Effector memory CD8-positive, alpha-beta T cell (primary cell): ENCODE results near the gene NMUR2.
A peak's percentile ranks its signal among the peaks of the same experiment; 100 is the strongest.

ENCODE experiments used
- ATAC-seq: fragments of 150-1000 bp; cut with Tn5 transposase; replicated peaks from 2 replicates; pipeline ENCODE4 v1.10.0; 2021; ENCODE audit warnings: mild to moderate bottlenecking, moderate library complexity
- DNase-seq, 3 experiments: peaks; one replicate each; pipeline ENCODE4 v3.0.0; 2021
- H3K27ac Mint-ChIP-seq, 2 donors: one replicate each; pipeline ENCODE4 v1.8.0; 2022; ENCODE audit warnings: mild to moderate bottlenecking in 2 of 2, mixed read lengths in 2 of 2, moderate library complexity in 2 of 2
- H3K27me3 Mint-ChIP-seq, 2 donors: one replicate each; pipeline ENCODE4 v1.8.0; 2022; ENCODE audit warnings: mixed read lengths in 2 of 2
- H3K36me3 Mint-ChIP-seq: one replicate; pipeline ENCODE4 v1.8.0; 2022; ENCODE audit warnings: mild to moderate bottlenecking, moderate library complexity, mixed read lengths; ENCODE audit not compliant: insufficient read depth
- H3K4me1 Mint-ChIP-seq, 2 donors: one replicate each; pipeline ENCODE4 v1.8.0; 2022; ENCODE audit warnings: low read depth in 2 of 2, mixed read lengths in 2 of 2
- H3K4me3 Mint-ChIP-seq, 2 donors: one replicate each; pipeline ENCODE4 v1.8.0; 2022; ENCODE audit warnings: mild to moderate bottlenecking in 2 of 2, mixed read lengths in 2 of 2, moderate library complexity in 2 of 2
- H3K9me3 Mint-ChIP-seq, 2 donors: one replicate each; pipeline ENCODE4 v1.8.0; 2022; ENCODE audit warnings: mixed read lengths in 2 of 2

The NMUR2 gene

DNA sequence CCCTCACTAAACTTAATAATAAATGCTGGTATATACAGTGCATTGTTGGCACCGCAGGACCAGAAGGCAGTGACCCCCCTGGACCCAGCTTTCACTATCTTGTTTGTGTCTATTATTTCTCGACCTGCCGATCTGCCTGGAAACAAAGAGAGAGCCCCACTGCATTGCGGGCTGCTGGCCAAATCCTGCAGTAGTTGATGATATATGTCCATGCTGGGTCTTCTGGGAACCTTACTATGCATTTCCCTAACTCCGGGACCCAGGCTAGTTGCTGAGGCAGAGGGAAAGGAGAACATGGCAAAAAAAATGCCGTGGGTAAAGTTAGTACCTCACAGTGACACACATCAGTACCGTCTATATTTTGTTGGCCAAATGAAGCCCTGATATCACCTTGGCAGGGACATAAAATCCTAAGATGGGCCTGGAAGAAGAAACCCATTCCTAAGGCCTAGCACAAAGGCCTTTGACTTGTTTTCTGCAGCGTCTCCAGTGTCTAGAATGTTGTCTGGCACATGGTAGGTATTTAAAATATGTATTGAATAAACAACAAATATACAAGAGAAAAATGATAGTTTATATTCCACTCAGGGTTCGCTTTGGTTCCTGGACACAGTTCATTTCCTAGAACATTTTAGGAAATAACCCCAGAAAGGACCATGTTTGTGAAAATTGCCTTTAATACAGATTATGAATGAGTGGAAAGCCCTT, 46.1 kb downstream of the NMUR2 start:
- H3K27ac Mint-ChIP-seq, result no peak overlapping the region
- peaks cover 10 to 37% of the 10 kb centered on the region in 2 donors for H3K27me3 Mint-ChIP-seq
- no peaks in the 10 kb centered on the region for H3K36me3 Mint-ChIP-seq
- H3K9me3 Mint-ChIP-seq, result no peaks in the 10 kb centered on the region
- H3K4me1 Mint-ChIP-seq, result no peaks in the 10 kb centered on the region
- no peak overlapping the region for H3K4me3 Mint-ChIP-seq
- ATAC-seq (no peak), DNase-seq (no peak)

DNA sequence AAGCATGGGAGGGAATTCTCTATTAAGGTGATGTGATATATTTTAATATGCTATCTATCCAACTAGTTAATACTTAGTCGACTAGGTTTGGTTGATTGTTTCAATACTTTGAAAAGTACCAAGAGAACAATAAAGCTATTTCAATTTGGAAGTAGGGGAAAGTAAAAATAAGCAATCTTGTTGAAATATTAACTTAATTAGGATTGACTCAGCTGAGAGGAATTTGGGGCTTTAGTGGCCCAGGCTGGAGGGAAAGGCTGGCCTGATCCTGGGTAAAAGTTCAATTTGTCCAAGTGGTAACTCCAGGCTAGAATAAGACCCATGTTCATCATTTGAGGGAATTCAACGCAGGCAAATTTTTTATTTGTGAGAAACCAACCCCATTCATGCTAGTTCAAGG, 48.6 kb downstream of the NMUR2 start:
- no peak for DNase-seq
- H3K27ac Mint-ChIP-seq, result no peak overlapping the region
- H3K27me3 Mint-ChIP-seq, result peaks cover 10 to 27% of the 10 kb centered on the region in 2 donors
- H3K9me3 Mint-ChIP-seq, result no peaks in the 10 kb centered on the region
- no peak overlapping the region for H3K4me3 Mint-ChIP-seq
- H3K36me3 Mint-ChIP-seq, result no peaks in the 10 kb centered on the region
- no peak for ATAC-seq
- H3K4me1 Mint-ChIP-seq, result no peaks in the 10 kb centered on the region

- Mint-ChIP-seq H3K27me3 (peaks cover 0 to 26% of the 10 kb centered on the region in 2 donors), H3K9me3 (no peaks in the 10 kb centered on the region), H3K4me3 (no peak overlapping the region), H3K36me3 (no peaks in the 10 kb centered on the region), H3K4me1 (no peaks in the 10 kb centered on the region), H3K27ac (no peak overlapping the region)
- no peak for ATAC-seq
- DNase-seq, result no peak
These were observed 50.0 kb downstream of the NMUR2 start for GRCh38 chr5:152355061-152355460.

- peaks cover 0 to 20% of the 10 kb centered on the region in 2 donors for H3K27me3 Mint-ChIP-seq
- ATAC-seq (no peak), DNase-seq (no peak)
- no peaks in the 10 kb centered on the region for H3K36me3 Mint-ChIP-seq
- H3K9me3 Mint-ChIP-seq, result no peaks in the 10 kb centered on the region
- H3K4me1 Mint-ChIP-seq, result no peaks in the 10 kb centered on the region
- H3K27ac Mint-ChIP-seq, result no peak overlapping the region
- no peak overlapping the region for H3K4me3 Mint-ChIP-seq
These were observed 52.1 kb downstream of the NMUR2 start for GRCh38 chr5:152353001-152353400.

DNA sequence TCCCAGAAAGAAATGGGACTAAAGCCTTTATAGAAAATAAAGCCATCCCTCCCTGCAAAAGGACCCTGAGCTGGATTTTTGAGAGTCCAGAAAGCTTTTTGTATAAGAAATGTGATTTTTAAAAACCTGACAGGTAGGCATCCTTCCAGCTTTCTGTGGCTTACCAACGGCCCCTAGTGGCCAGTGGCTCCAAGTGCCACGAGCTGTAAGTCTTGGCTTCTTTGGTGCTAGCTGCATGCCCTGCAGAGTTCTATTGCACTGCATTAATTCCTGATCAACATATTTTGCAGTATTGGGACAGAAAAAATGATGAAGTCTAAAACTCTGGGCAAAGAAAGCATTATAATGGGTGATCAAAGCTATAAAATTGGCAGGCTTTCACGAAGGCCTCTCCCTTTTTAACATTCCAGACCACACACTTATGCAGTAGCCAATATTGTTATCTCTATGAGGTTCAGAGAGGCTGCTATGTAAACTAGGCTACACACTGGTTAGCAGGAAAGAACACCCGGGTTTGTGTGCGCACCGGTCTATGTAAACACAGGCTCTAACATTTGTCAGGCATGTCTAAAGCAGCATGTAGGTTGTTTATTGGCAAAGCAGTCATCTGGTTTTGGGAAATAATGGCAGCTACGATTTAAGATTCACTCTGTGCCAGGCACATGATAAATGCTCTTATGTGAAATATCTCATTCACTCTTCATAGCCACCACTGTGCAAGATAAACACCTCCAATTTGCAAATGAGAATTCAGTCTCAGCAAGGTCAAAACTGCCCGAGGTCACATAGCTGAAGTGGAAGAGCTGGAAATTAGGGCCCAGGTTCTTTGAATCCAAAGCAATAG, 55.2 kb downstream of the NMUR2 start:
- peak in 2 of 3 experiments; percentile 2 to 3 for DNase-seq
- Mint-ChIP-seq H3K27me3 (peaks cover 0 to 19% of the 10 kb centered on the region in 2 donors), H3K36me3 (no peaks in the 10 kb centered on the region), H3K4me1 (no peaks in the 10 kb centered on the region), H3K4me3 (no peak overlapping the region), H3K27ac (no peak overlapping the region), H3K9me3 (no peaks in the 10 kb centered on the region)
- ATAC-seq, result no peak
